ENCODE data around the gene KCNC4.

Gene KCNC4

GRCh38 chr1:110164725-110165350 is 45.3 kb upstream of the KCNC4 start:
- Mint-ChIP-seq H3K36me3 (ENCODE audit: low read depth) (no peaks in the 10 kb centered on the region), H3K9me3 (peaks cover 9% of the 10 kb centered on the region), H3K4me1 (no peaks in the 10 kb centered on the region), H3K27me3 (ENCODE audit: low read depth, poor library complexity) (peaks cover 70% of the 10 kb centered on the region), H3K27ac (no peak overlapping the region), H3K4me3 (no peak overlapping the region)
- TF ChIP-seq CTCF (IDR thresholded peaks at IDR 0.05): no peak
- DNase-seq: no peak

GRCh38 chr1:110165761-110166231 is 44.3 kb upstream of the KCNC4 start:
- no peaks in the 10 kb centered on the region for H3K36me3 Mint-ChIP-seq (ENCODE audit: low read depth)
- peaks cover 66% of the 10 kb centered on the region for H3K27me3 Mint-ChIP-seq (ENCODE audit: low read depth, poor library complexity)
- no peak overlapping the region for H3K4me3 Mint-ChIP-seq
- H3K4me1 Mint-ChIP-seq: no peaks in the 10 kb centered on the region
- TF ChIP-seq CTCF (IDR thresholded peaks at IDR 0.05): no peak
- peaks cover 3% of the 10 kb centered on the region for H3K9me3 Mint-ChIP-seq
- no peak overlapping the region for H3K27ac Mint-ChIP-seq
- no peak for DNase-seq

GRCh38 chr1:110166861-110167260 is 43.3 kb upstream of the KCNC4 start:
- H3K36me3 Mint-ChIP-seq (ENCODE audit: low read depth): no peaks in the 10 kb centered on the region
- H3K27ac Mint-ChIP-seq: no peak overlapping the region
- H3K9me3 Mint-ChIP-seq: peaks cover 2% of the 10 kb centered on the region
- H3K4me3 Mint-ChIP-seq: no peak overlapping the region
- TF ChIP-seq CTCF (IDR thresholded peaks at IDR 0.05): no peak
- DNase-seq: no peak
- H3K4me1 Mint-ChIP-seq: peaks cover 8% of the 10 kb centered on the region
- H3K27me3 Mint-ChIP-seq (ENCODE audit: low read depth, poor library complexity): peaks cover 63% of the 10 kb centered on the region

- DNase-seq: no peak
- H3K27ac Mint-ChIP-seq: no peak overlapping the region
- H3K36me3 Mint-ChIP-seq (ENCODE audit: low read depth): no peaks in the 10 kb centered on the region
These were observed 39.1 kb upstream of the KCNC4 start for GRCh38 chr1:110170766-110171733.

GRCh38 chr1:110172001-110172400 is 38.1 kb upstream of the KCNC4 start:
- H3K9me3 Mint-ChIP-seq: no peaks in the 10 kb centered on the region
- no peak overlapping the region for H3K4me3 Mint-ChIP-seq
- peaks cover 39% of the 10 kb centered on the region for H3K27me3 Mint-ChIP-seq (ENCODE audit: low read depth, poor library complexity)
- H3K36me3 Mint-ChIP-seq (ENCODE audit: low read depth): no peaks in the 10 kb centered on the region
- peaks cover 8% of the 10 kb centered on the region for H3K4me1 Mint-ChIP-seq
- DNase-seq: no peak
- no peak overlapping the region for H3K27ac Mint-ChIP-seq
- TF ChIP-seq CTCF (IDR thresholded peaks at IDR 0.05): no peak

More at GRCh38 chr1:110170766-110171733, 39.1 kb upstream of the KCNC4 start:
- TF ChIP-seq CTCF (IDR thresholded peaks at IDR 0.05): no peak
- peaks cover 8% of the 10 kb centered on the region for H3K4me1 Mint-ChIP-seq
- H3K4me3 Mint-ChIP-seq: no peak overlapping the region
- H3K27me3 Mint-ChIP-seq (ENCODE audit: low read depth, poor library complexity): peaks cover 45% of the 10 kb centered on the region
- no peaks in the 10 kb centered on the region for H3K9me3 Mint-ChIP-seq
